ENCODE data around the gene TUBGCP6.

The TUBGCP6 gene

GRCh38 chr22:50286275-50286674, 41.5 kb upstream of the TUBGCP6 start:
- peaks cover 16% of the 10 kb centered on the region for H3K4me1 ChIP-seq (ENCODE audit: control insufficient read depth, insufficient read depth, low read length)

GRCh38 chr22:50285568-50286229, 40.9 kb upstream of the TUBGCP6 start:
- no peak overlapping the region for H3K9ac ChIP-seq (ENCODE audit: low read depth, low read length)
- H3K4me3 ChIP-seq (ENCODE audit: low read length) = no peak overlapping the region
- peaks cover 16% of the 10 kb centered on the region for H3K4me1 ChIP-seq (ENCODE audit: control insufficient read depth, insufficient read depth, low read length)
- H3K9me3 ChIP-seq (replicated peaks; ENCODE audit: low read length) = no peaks in the 10 kb centered on the region
- H3K4me2 ChIP-seq (ENCODE audit: low read length) = no peak overlapping the region
- H3K27me3 ChIP-seq (ENCODE audit: control insufficient read depth, insufficient read depth, low read length) = no peaks in the 10 kb centered on the region
- H3K36me3 ChIP-seq (ENCODE audit: insufficient read depth, low read length) = peaks cover 87% of the 10 kb centered on the region

More at GRCh38 chr22:50286275-50286674, 41.5 kb upstream of the TUBGCP6 start:
- H3K4me2 ChIP-seq (ENCODE audit: low read length) = no peak overlapping the region
- H3K27me3 ChIP-seq (ENCODE audit: control insufficient read depth, insufficient read depth, low read length) = no peaks in the 10 kb centered on the region
- H3K9ac ChIP-seq (ENCODE audit: low read depth, low read length) = no peak overlapping the region
- H3K9me3 ChIP-seq (replicated peaks; ENCODE audit: low read length) = no peaks in the 10 kb centered on the region
- no peak overlapping the region for H3K4me3 ChIP-seq (ENCODE audit: low read length)
- H3K36me3 ChIP-seq (ENCODE audit: insufficient read depth, low read length) = peaks cover 87% of the 10 kb centered on the region

GRCh38 chr22:50284479-50284878, 39.7 kb upstream of the TUBGCP6 start:
- Histone ChIP-seq H3K27me3 (ENCODE audit: control insufficient read depth, insufficient read depth, low read length) (no peaks in the 10 kb centered on the region), H3K9me3 (replicated peaks; ENCODE audit: low read length) (no peaks in the 10 kb centered on the region), H3K4me1 (ENCODE audit: control insufficient read depth, insufficient read depth, low read length) (peaks cover 16% of the 10 kb centered on the region), H3K9ac (ENCODE audit: low read depth, low read length) (no peak overlapping the region), H3K4me3 (ENCODE audit: low read length) (no peak overlapping the region), H3K4me2 (ENCODE audit: low read length) (no peak overlapping the region), H3K36me3 (ENCODE audit: insufficient read depth, low read length) (peaks cover 86% of the 10 kb centered on the region)

- H3K9ac ChIP-seq (ENCODE audit: low read depth, low read length) = no peak overlapping the region
- no peak overlapping the region for H3K4me2 ChIP-seq (ENCODE audit: low read length)
- peaks cover 16% of the 10 kb centered on the region for H3K4me1 ChIP-seq (ENCODE audit: control insufficient read depth, insufficient read depth, low read length)
- H3K4me3 ChIP-seq (ENCODE audit: low read length) = no peak overlapping the region
- H3K36me3 ChIP-seq (ENCODE audit: insufficient read depth, low read length) = peaks cover 86% of the 10 kb centered on the region
- no peaks in the 10 kb centered on the region for H3K27me3 ChIP-seq (ENCODE audit: control insufficient read depth, insufficient read depth, low read length)
- H3K9me3 ChIP-seq (replicated peaks; ENCODE audit: low read length) = no peaks in the 10 kb centered on the region
Measured at GRCh38 chr22:50283821-50284220, 39.0 kb upstream of the TUBGCP6 start.

- peaks cover 16% of the 10 kb centered on the region for H3K4me1 ChIP-seq (ENCODE audit: control insufficient read depth, insufficient read depth, low read length)
- H3K36me3 ChIP-seq (ENCODE audit: insufficient read depth, low read length) = peaks cover 86% of the 10 kb centered on the region
- peak overlapping the region; percentile 39 for H3K4me3 ChIP-seq (ENCODE audit: low read length)
- no peaks in the 10 kb centered on the region for H3K27me3 ChIP-seq (ENCODE audit: control insufficient read depth, insufficient read depth, low read length)
- peak overlapping the region; percentile 70 for H3K4me2 ChIP-seq (ENCODE audit: low read length)
- no peak overlapping the region for H3K9ac ChIP-seq (ENCODE audit: low read depth, low read length)
- H3K9me3 ChIP-seq (replicated peaks; ENCODE audit: low read length) = no peaks in the 10 kb centered on the region
Measured at GRCh38 chr22:50282361-50283155, 37.7 kb upstream of the TUBGCP6 start.

GRCh38 chr22:50281957-50282356, 37.1 kb upstream of the TUBGCP6 start:
- Histone ChIP-seq H3K36me3 (ENCODE audit: insufficient read depth, low read length) (peaks cover 86% of the 10 kb centered on the region), H3K27me3 (ENCODE audit: control insufficient read depth, insufficient read depth, low read length) (no peaks in the 10 kb centered on the region), H3K9ac (ENCODE audit: low read depth, low read length) (no peak overlapping the region), H3K9me3 (replicated peaks; ENCODE audit: low read length) (no peaks in the 10 kb centered on the region), H3K4me3 (ENCODE audit: low read length) (peak overlapping the region; percentile 39), H3K4me1 (ENCODE audit: control insufficient read depth, insufficient read depth, low read length) (peaks cover 16% of the 10 kb centered on the region), H3K4me2 (ENCODE audit: low read length) (peak overlapping the region; percentile 70)

- Histone ChIP-seq H3K36me3 (ENCODE audit: insufficient read depth, low read length) (peaks cover 86% of the 10 kb centered on the region), H3K4me1 (ENCODE audit: control insufficient read depth, insufficient read depth, low read length) (peaks cover 16% of the 10 kb centered on the region), H3K9me3 (replicated peaks; ENCODE audit: low read length) (no peaks in the 10 kb centered on the region), H3K4me2 (ENCODE audit: low read length) (no peak overlapping the region), H3K27me3 (ENCODE audit: control insufficient read depth, insufficient read depth, low read length) (no peaks in the 10 kb centered on the region), H3K9ac (ENCODE audit: low read depth, low read length) (no peak overlapping the region), H3K4me3 (ENCODE audit: low read length) (no peak overlapping the region)
Measured at GRCh38 chr22:50281384-50281760, 36.5 kb upstream of the TUBGCP6 start.

- Histone ChIP-seq H3K9ac (ENCODE audit: low read depth, low read length) (no peak overlapping the region), H3K27me3 (ENCODE audit: control insufficient read depth, insufficient read depth, low read length) (no peaks in the 10 kb centered on the region), H3K4me2 (ENCODE audit: low read length) (no peak overlapping the region), H3K9me3 (replicated peaks; ENCODE audit: low read length) (no peaks in the 10 kb centered on the region), H3K36me3 (ENCODE audit: insufficient read depth, low read length) (peaks cover 85% of the 10 kb centered on the region), H3K4me3 (ENCODE audit: low read length) (no peak overlapping the region), H3K4me1 (ENCODE audit: control insufficient read depth, insufficient read depth, low read length) (peaks cover 16% of the 10 kb centered on the region)
Measured at GRCh38 chr22:50280708-50281383, 36.0 kb upstream of the TUBGCP6 start.

- H3K4me1 ChIP-seq (ENCODE audit: control insufficient read depth, insufficient read depth, low read length) = peaks cover 16% of the 10 kb centered on the region
- H3K4me2 ChIP-seq (ENCODE audit: low read length) = no peak overlapping the region
- no peaks in the 10 kb centered on the region for H3K9me3 ChIP-seq (replicated peaks; ENCODE audit: low read length)
- H3K27me3 ChIP-seq (ENCODE audit: control insufficient read depth, insufficient read depth, low read length) = no peaks in the 10 kb centered on the region
- H3K9ac ChIP-seq (ENCODE audit: low read depth, low read length) = no peak overlapping the region
- H3K36me3 ChIP-seq (ENCODE audit: insufficient read depth, low read length) = peaks cover 89% of the 10 kb centered on the region
- no peak overlapping the region for H3K4me3 ChIP-seq (ENCODE audit: low read length)
Measured at GRCh38 chr22:50280022-50280707, 35.3 kb upstream of the TUBGCP6 start.

- H3K4me3 ChIP-seq (ENCODE audit: low read length) = no peak overlapping the region
- H3K36me3 ChIP-seq (ENCODE audit: insufficient read depth, low read length) = peaks cover 88% of the 10 kb centered on the region
- no peak overlapping the region for H3K9ac ChIP-seq (ENCODE audit: low read depth, low read length)
- H3K27me3 ChIP-seq (ENCODE audit: control insufficient read depth, insufficient read depth, low read length) = no peaks in the 10 kb centered on the region
- peaks cover 16% of the 10 kb centered on the region for H3K4me1 ChIP-seq (ENCODE audit: control insufficient read depth, insufficient read depth, low read length)
- H3K9me3 ChIP-seq (replicated peaks; ENCODE audit: low read length) = no peaks in the 10 kb centered on the region
- no peak overlapping the region for H3K4me2 ChIP-seq (ENCODE audit: low read length)
Measured at GRCh38 chr22:50278956-50279619, 34.3 kb upstream of the TUBGCP6 start.

- Histone ChIP-seq H3K9me3 (replicated peaks; ENCODE audit: low read length) (no peaks in the 10 kb centered on the region), H3K36me3 (ENCODE audit: insufficient read depth, low read length) (peaks cover 86% of the 10 kb centered on the region), H3K27me3 (ENCODE audit: control insufficient read depth, insufficient read depth, low read length) (no peaks in the 10 kb centered on the region), H3K4me2 (ENCODE audit: low read length) (no peak overlapping the region), H3K4me1 (ENCODE audit: control insufficient read depth, insufficient read depth, low read length) (peaks cover 16% of the 10 kb centered on the region), H3K9ac (ENCODE audit: low read depth, low read length) (no peak overlapping the region), H3K4me3 (ENCODE audit: low read length) (no peak overlapping the region)
Measured at GRCh38 chr22:50278461-50278860, 33.6 kb upstream of the TUBGCP6 start.
